GM19372 (cell line): ENCODE measurements around the gene FOSL2.

Source experiments
- ATAC-seq: cut with Tn5 transposase; IDR thresholded peaks from one replicate; pipeline ENCODE4 v1.9.1; 2021; ENCODE audit warnings: mild to moderate bottlenecking, low read depth, moderate library complexity; ENCODE audit not compliant: unreplicated experiment

FOSL2 gene

GRCh38 chr2:28427741-28428415 lies 35.2 kb downstream of the FOSL2 start:
- no peak for ATAC-seq

GRCh38 chr2:28428486-28428885 lies 35.8 kb downstream of the FOSL2 start:
- no peak for ATAC-seq

- no peak for ATAC-seq
These were observed 37.1 kb downstream of the FOSL2 start for GRCh38 chr2:28429636-28430376.

- no peak for ATAC-seq
These were observed 37.7 kb downstream of the FOSL2 start for GRCh38 chr2:28430377-28430765.

GRCh38 chr2:28430788-28431418 lies 38.2 kb downstream of the FOSL2 start:
- ATAC-seq, result no peak

- no peak for ATAC-seq
These were observed 39.1 kb downstream of the FOSL2 start for GRCh38 chr2:28431741-28432140.

GRCh38 chr2:28432362-28432761 lies 39.7 kb downstream of the FOSL2 start:
- ATAC-seq, result no peak

GRCh38 chr2:28433215-28433614 lies 40.6 kb downstream of the FOSL2 start:
- ATAC-seq, result no peak

GRCh38 chr2:28433935-28434599 lies 41.4 kb downstream of the FOSL2 start:
- ATAC-seq, result no peak

GRCh38 chr2:28434600-28434989 lies 41.9 kb downstream of the FOSL2 start:
- no peak for ATAC-seq

GRCh38 chr2:28435241-28435640 lies 42.6 kb downstream of the FOSL2 start:
- no peak for ATAC-seq

- no peak for ATAC-seq
These were observed 43.2 kb downstream of the FOSL2 start for GRCh38 chr2:28435814-28436351.

- ATAC-seq, result no peak
These were observed 43.9 kb downstream of the FOSL2 start for GRCh38 chr2:28436525-28437051.

GRCh38 chr2:28437149-28437835 lies 44.6 kb downstream of the FOSL2 start:
- ATAC-seq, result no peak

- ATAC-seq, result no peak
These were observed 45.3 kb downstream of the FOSL2 start for GRCh38 chr2:28437918-28438317.

- ATAC-seq, result no peak
These were observed 45.9 kb downstream of the FOSL2 start for GRCh38 chr2:28438532-28439063.

GRCh38 chr2:28439127-28439526 lies 46.5 kb downstream of the FOSL2 start:
- no peak for ATAC-seq

GRCh38 chr2:28439763-28440162 lies 47.1 kb downstream of the FOSL2 start:
- no peak for ATAC-seq

GRCh38 chr2:28442328-28442727 lies 49.7 kb downstream of the FOSL2 start:
- ATAC-seq, result no peak

GRCh38 chr2:28444956-28445355 lies 52.3 kb downstream of the FOSL2 start:
- ATAC-seq, result no peak
